ENCODE data around the gene P2RX6.

P2RX6 gene

DNA sequence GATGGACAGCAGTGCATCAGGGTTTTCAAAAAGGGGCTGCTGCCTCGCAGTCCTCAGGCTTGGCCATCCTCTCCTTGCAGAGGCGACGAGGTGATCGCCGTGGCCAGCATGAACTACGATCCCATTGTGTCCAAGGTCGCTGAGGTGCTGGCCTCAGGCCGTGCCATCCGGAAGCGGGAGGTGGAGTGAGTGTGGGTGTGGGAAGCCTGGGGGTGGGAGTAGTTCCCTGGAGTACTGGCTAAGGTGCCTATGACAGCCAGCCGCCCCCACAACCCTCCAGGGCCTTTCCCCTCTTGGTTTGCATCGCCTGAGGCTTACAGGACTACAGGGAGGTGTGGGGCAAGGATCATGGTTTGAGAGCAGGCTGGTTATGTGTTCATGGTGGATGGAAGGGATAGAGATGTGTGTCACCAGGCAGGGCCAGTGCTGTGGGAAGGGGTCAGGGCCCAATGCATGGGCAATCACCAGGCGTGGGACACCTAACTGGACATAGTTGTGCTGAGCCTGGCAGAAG, 35.0 kb upstream of the P2RX6 start:
- in situ Hi-C loops (cut with MboI; ENCODE audit: low sequenced_read_pairs) = no loop called here

- in situ Hi-C loops (cut with MboI; ENCODE audit: low sequenced_read_pairs) = no loop called here
Measured at GRCh38 chr22:20980523-20980922, 34.4 kb upstream of the P2RX6 start.

GRCh38 chr22:20980938-20981722, 33.8 kb upstream of the P2RX6 start:
- in situ Hi-C loops (cut with MboI; ENCODE audit: low sequenced_read_pairs) = no loop called here

DNA sequence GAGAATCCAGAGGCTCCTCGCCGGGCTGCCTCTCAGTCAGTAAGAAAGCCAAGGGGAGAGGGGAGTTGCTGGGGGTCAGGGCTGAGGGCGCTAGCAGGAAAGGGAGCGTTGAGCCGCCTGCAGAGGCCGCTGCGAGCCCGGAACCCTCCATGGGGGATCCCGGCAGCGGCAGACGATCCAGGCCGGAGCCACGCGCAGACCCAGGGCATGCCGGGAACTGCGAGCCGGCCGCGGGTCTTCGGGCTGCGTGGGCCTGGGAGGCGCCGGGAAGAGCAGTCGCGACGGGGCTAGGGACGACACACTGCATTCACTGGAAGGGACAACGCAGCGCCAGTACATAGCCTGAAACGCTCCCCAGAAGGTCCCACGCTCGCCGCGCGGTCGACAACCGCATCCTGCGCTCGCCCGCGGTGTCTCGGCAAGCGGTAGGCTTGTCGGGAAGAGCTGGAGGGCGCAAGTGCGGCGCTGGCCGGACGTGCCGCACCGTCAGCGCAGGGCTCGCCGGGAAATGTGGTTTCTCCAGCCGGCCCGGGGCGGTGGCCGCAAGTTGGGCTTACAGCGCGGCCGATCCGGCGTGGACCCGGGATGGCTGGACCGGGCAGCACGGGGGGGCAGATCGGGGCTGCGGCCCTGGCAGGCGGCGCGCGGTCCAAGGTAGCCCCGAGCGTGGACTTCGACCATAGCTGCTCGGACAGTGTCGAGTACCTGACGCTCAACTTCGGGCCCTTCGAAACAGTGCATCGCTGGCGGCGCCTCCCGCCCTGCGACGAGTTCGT, 33.0 kb upstream of the P2RX6 start, which contains the start of gene LZTR1:
Gene LZTR1 (plus strand): TSS at position 511 of the 776 bp plus-strand sequence. CDS start 75 bp downstream, at position 586.
- in situ Hi-C loops (cut with MboI; ENCODE audit: low sequenced_read_pairs) = no loop called here

GRCh38 chr22:20982563-20982882, 32.4 kb upstream of the P2RX6 start:
- in situ Hi-C loops (cut with MboI; ENCODE audit: low sequenced_read_pairs) = no loop called here

DNA sequence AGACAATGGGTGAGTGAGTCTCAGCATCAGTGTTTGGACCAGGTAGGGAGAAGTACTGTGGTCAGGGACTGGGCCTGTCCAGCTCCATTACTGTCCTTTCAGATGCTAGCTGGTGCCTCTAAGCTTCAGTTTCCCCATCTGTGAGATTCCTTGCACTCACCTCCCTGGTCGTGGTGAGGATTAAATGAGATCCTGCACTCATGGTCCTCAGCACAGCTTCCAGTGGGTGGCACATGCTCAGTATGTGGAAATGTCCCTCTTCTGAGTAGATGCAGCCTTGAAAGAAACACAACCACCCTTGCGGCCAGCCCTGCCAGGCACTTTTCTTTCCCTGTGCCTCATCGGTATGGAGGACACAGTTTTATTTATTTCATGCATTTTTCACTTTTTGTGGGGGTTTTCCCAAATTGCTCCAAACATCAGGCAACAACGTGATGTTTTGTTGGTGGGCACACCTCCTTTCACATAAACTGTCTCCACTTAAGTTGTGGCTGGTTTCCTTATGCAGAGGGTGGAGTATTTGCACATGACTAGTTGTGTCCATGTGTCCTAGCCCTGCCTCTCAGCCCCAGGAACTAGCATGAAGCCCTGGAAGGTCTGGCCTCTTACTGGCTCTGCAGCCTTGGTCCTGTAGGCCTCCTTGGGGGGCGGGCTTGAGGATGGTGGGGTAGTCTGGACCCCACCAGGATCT, 31.7 kb upstream of the P2RX6 start:
- in situ Hi-C loops (cut with MboI; ENCODE audit: low sequenced_read_pairs) = no loop called here

DNA sequence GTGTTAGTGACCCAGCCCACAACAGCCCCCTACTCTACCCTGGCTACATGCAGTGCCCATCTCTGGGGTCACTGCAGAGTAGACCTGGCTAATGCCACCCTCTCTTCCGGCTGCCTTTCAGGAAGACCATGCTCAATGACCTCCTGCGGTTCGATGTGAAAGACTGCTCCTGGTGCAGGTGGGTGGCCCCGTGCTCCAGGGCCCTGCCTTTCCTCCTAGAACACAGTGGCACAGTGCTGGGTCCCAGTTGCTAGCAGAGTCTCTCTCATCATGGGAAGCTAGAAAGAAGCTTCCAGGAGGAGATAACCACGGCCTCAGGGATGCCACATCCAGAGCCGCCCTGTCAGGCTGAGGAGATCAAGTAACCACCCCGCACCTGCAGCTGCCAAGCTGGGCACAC, 29.2 kb upstream of the P2RX6 start:
- in situ Hi-C loops (cut with MboI; ENCODE audit: low sequenced_read_pairs) = no loop called here

DNA sequence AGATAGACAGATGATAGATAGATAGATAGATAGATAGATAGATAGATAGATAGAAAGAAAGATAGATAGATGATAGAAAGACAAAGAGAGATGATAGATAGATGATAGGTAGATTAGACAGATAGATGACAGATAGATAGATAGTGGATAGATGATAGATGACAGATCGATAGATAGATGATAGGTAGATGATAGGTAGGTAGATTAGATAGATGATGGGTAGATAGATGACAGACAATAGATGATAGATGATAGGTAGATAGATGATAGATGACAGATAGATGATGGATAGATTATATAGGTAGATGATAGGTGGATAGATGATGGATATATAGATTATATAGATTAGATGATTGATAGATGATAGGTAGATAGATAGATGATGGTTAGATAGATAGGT, 28.6 kb upstream of the P2RX6 start:
- in situ Hi-C loops (cut with MboI; ENCODE audit: low sequenced_read_pairs) = no loop called here

GRCh38 chr22:20987375-20987774, 27.6 kb upstream of the P2RX6 start:
- in situ Hi-C loops (cut with MboI; ENCODE audit: low sequenced_read_pairs) = no loop called here

GRCh38 chr22:20988573-20989322, 26.2 kb upstream of the P2RX6 start:
- in situ Hi-C loops (cut with MboI; ENCODE audit: low sequenced_read_pairs) = no loop called here

DNA sequence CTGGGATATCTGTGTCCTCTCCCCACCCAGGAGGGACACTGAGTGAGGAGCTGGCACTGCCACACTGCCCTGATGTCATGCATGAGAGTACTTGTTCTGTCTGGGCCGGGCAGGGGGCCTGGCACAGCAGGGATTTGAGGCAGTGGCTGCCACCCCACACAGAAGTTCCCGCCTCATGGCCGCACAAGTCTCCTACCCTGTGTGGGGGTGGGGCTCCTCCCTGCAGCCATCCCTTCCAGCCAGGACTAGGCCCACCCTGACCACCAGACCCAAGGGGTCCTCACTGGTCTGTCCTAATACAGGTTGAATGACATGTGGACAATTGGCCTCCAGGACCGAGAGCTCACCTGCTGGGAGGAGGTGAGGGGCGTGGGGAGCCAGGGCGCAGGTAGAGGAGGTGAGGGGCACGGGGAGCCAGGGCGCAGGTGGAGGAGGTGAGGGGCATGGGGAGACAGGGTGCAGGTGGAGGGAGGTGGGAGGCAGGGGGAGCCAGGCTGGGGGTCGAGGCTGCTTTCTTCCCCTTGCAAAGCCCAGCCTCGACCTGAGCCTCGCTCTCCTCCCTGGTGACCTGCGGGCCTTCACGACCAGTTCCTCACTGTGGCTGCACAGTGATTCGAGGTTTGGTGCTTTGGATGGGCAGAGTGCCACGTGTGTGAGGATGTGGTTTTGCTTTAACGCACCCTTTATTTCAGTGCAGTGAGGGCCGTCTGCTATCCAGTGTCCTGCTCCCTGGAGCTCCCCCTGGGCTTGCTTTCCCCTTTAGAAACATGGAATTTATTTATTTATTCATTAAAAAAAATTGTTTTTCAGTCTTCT, 25.4 kb upstream of the P2RX6 start:
- in situ Hi-C loops (cut with MboI; ENCODE audit: low sequenced_read_pairs) = no loop called here

DNA sequence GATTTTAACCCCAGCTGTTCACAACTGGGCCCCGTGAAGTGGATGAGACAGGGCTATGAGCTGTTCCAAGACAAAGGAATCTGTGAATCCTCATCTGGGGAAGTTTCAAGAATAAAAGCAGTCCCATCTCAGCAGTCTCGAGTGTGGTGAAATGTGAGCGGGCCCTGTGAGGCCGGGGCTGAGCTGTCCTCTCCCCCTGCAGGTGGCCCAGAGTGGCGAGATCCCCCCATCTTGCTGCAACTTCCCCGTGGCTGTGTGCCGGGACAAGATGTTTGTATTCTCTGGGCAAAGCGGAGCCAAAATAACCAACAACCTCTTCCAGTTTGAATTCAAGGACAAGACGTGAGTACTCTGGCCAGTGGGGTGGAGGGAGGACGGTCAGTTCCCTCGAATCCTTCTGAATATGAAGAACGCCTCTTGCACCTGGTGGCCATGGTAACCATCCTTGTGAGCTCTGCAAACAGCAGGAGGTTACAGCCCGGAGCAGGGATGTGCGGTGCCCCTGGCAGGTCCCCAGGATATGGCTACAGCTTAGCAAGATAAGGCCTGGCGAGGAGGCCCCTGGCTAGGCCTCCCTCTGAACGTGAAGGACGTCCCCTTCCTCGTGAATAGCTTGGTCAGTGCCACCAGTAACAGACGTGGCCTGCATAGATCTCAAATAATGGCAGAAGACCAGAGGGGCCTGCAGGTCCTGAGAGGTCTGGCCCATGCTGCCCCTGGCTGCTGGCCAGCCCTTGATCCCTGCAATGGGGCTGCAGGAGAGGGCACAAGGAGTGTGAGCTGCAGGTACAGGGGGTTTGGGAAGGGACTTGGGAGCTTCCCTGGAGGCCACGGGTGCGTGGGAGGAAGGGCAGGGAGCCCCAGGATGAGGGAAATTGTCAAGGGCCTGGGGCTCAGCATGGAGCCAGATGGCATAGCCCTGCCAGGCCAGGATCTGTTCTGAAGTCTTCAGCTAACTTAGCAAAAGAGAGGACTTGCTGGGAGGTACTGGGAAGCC, 24.5 kb upstream of the P2RX6 start:
- in situ Hi-C loops (cut with MboI; ENCODE audit: low sequenced_read_pairs) = no loop called here

DNA sequence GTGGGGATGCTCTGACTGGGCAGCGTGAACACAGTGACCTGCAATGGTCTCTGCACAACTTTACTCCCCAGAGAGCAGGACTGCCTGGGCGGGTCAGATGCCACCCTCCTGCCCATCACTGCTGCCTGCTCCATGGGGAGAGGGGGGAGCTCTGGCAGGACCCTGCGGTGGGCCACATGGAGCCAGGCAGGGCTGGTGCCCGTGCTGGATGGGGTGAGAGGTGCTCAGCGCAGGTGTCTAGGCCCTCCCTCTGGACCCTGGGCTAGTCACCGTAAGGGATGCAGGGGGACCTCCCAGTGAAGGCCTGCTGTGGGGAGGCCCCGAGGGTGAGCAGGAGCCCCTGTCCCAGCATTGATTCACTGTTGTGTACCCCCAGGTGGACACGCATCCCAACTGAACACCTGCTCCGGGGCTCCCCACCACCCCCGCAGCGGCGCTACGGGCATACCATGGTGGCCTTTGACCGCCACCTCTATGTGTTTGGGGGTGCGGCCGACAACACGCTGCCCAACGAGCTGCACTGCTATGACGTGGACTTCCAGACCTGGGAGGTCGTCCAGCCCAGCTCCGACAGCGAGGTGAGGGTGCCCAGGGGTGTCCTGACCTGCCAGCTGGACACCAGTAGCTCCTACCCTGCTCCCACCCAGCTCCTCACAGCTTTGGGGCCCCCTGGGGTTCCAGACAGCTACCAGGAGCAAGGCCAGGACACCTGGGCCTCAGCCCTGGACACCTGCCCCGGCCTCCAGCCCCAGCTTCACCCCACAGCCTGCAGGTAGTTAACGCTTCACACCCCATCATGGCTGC, 23.5 kb upstream of the P2RX6 start:
- in situ Hi-C loops (cut with MboI; ENCODE audit: low sequenced_read_pairs) = no loop called here

- in situ Hi-C loops (cut with MboI; ENCODE audit: low sequenced_read_pairs) = no loop called here
Measured at GRCh38 chr22:20992056-20992442, 22.9 kb upstream of the P2RX6 start.

GRCh38 chr22:20992456-20993303, 22.3 kb upstream of the P2RX6 start:
- in situ Hi-C loops (cut with MboI; ENCODE audit: low sequenced_read_pairs) = no loop called here

DNA sequence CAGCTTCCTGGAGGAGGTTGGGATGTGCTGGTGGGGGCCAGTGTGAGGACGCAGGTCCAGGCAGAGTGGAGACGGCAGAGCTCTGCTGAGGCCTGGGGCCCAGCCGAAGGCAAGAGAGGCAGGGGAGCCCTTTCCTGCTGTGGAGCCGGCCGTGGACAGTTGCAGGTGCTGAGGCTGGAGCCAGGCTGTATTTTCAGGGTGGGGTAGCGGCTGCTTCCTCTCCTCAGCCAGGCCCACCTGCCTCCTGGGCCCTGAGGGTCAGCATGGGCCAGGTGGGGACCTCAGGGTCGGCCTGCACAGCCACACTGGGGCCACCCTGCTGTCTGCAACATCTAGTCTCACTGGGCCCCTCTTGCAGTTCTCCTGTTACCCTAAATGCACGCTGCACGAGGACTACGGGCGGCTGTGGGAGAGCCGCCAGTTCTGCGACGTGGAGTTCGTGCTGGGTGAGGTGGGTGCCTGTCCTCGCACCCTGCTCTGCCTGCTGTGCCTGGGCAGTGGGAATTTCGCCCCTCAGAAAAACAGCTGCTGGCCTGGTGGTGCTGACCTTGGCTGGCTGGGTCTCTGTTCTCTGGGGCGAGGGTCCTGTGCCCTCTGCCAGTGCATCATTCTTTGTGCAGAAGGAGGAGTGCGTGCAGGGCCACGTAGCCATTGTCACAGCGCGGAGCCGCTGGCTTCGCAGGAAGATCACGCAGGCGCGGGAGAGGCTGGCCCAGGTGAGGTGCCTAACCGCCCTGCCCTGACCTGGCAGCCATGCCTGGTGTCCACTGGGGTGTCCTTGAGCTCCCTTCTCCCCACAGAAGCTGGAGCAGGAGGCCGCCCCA, 21.4 kb upstream of the P2RX6 start:
- in situ Hi-C loops (cut with MboI; ENCODE audit: low sequenced_read_pairs) = no loop called here
